Measurements from ENCODE around the gene MAPK11.
"Not testable (repeated sequence)": the region's sequence is repeated elsewhere in the genome, so short reads cannot be mapped to it uniquely, and the experiment has no call there.

DNA sequence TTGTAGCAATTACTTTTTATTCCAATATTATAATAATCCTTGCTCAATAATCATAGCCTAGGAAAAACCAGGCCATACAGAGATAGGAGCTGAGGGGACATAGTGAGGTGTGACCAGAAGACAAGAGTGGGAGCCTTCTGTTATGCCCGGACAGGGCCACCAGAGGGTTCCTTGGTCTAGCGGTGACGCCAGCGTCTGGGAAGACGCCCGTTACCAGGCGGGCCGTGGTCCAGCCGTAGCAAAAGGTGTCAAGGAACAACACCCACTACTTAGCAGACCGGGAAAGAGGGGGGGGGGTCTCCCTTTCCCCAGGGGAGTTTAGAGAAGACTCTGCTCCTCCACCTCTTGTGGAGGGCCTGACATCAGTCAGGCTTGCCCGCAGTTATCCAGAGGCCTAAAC lies 3.2 kb upstream of the MAPK11 start:
- TF ChIP-seq POLR2A (IDR thresholded peaks at IDR 0.05), result not testable (repeated sequence)
- TF ChIP-seq, protein P1, sequence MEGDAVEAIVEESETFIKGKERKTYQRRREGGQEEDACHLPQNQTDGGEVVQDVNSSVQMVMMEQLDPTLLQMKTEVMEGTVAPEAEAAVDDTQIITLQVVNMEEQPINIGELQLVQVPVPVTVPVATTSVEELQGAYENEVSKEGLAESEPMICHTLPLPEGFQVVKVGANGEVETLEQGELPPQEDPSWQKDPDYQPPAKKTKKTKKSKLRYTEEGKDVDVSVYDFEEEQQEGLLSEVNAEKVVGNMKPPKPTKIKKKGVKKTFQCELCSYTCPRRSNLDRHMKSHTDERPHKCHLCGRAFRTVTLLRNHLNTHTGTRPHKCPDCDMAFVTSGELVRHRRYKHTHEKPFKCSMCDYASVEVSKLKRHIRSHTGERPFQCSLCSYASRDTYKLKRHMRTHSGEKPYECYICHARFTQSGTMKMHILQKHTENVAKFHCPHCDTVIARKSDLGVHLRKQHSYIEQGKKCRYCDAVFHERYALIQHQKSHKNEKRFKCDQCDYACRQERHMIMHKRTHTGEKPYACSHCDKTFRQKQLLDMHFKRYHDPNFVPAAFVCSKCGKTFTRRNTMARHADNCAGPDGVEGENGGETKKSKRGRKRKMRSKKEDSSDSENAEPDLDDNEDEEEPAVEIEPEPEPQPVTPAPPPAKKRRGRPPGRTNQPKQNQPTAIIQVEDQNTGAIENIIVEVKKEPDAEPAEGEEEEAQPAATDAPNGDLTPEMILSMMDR (IDR thresholded peaks at IDR 0.05), result not testable (repeated sequence)

Measured in esophagus squamous epithelium (tissue), 4 donors.